Measurements from ENCODE around the gene AKAP11.

AKAP11 gene

DNA sequence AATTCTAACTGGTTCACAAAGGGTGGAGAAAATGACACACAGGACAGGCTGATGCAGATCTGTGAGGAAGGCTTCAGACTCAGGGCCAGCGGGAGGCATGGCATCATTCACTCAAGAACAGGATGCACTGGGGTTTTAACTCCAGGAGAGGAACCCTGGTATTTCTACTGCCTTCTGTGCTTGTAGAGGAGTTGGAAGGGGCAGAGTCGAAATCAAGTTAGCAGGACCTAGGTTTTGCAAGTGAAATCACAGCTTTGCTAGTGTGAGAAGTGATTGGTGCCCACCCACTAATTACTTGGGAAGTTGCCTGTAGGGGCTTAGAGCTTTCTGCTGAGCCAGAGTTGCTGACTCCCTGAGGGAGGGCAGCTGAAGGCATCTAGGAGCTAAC, 92.7 kb downstream of the AKAP11 start:
- DNase-seq (ENCODE audit: low read depth), result peak; percentile 16
- TF ChIP-seq CTCF (conservative IDR thresholded peaks at IDR 0.05; ENCODE audit: control insufficient read depth, insufficient read depth, low read depth, low read length), result no peak
- no peak overlapping the region for H3K4me3 ChIP-seq (ENCODE audit: control insufficient read depth, low read depth, low read length)

DNA sequence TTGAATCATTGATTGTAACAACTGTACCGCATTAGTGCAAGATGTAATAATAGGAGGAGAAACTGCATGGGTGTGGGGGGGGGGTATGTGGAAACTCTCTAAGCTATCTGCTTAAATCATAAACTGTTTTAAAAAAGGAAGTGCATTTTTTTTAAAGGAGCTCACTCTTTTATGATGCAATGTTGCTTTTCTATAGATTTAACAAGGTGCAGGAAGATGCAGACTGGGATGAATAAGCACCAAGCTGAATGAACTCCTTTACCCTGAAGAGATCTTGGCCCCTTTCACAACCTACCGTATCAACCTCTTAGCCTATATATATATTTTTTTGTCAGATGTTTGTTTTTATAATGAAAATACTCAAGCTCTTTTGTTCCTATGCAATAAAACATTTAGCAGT, 95.9 kb downstream of the AKAP11 start:
- TF ChIP-seq CTCF (conservative IDR thresholded peaks at IDR 0.05; ENCODE audit: control insufficient read depth, insufficient read depth, low read depth, low read length), result no peak
- no peak overlapping the region for H3K4me3 ChIP-seq (ENCODE audit: control insufficient read depth, low read depth, low read length)
- no peak for DNase-seq (ENCODE audit: low read depth)

DNA sequence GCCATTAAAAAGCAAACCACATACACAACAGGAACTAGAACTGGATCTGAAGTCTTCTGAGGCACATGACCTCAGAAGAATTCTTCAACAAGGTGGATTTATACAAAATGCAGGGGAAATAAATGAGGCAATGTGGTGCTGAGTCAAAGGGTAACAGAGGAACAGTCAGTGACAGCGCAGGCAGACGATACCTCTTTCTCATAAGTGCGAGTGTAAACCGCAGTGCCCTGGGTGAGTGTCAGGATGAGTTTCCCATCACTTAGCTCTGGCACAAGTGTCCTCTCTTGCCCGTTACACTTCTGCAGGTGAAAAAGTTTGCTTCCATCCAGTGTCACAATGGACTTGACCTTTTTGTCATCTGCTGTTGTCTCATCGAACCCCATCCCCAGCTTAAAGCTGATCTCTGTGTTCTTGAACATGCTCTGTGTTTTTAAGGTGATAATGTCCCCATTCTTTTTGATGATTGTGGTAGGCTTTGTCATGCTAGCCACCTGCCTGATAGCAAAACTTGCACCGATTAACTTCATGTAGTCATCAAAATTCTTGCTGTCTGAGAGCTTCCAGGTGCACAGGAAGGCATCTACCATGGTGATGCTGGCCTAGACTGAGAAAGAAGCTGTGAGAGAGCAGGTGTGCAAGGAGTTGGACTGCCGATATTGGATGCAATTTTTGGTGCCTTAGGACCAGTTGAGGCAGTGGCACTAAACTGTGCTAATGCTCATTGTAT, 97.3 kb downstream of the AKAP11 start:
- no peak for DNase-seq (ENCODE audit: low read depth)
- no peak overlapping the region for H3K4me3 ChIP-seq (ENCODE audit: control insufficient read depth, low read depth, low read length)
- no peak for TF ChIP-seq CTCF (conservative IDR thresholded peaks at IDR 0.05; ENCODE audit: control insufficient read depth, insufficient read depth, low read depth, low read length)

GRCh38 chr13:42370229-42370628, 98.3 kb downstream of the AKAP11 start:
- no peak for DNase-seq (ENCODE audit: low read depth)
- no peak overlapping the region for H3K4me3 ChIP-seq (ENCODE audit: control insufficient read depth, low read depth, low read length)
- TF ChIP-seq CTCF (conservative IDR thresholded peaks at IDR 0.05; ENCODE audit: control insufficient read depth, insufficient read depth, low read depth, low read length), result no peak
